HepG2 (cell line): Measurements from ENCODE around the gene SKP1. TPM values are rescaled to one million over a fixed set of nuclear protein-coding genes. Genes with fewer than 3 reads are reported as not detected.

Experiments
- BRCA1 ChIP-seq: sonication (generic); formaldehyde crosslinking; IDR thresholded peaks from 2 replicates; pipeline ENCODE4 v1.4.0; 2020; ENCODE audit warnings: missing genetic modification reagents
- EED ChIP-seq: sonication (generic); formaldehyde crosslinking; IDR thresholded peaks from 2 replicates; pipeline ENCODE4 v1.5.0; 2020; ENCODE audit warnings: mild to moderate bottlenecking, missing genetic modification reagents
- STAT5B ChIP-seq: sonication (generic); formaldehyde crosslinking; IDR thresholded peaks from 2 replicates; pipeline ENCODE4 v1.4.0; 2020; ENCODE audit warnings: missing genetic modification reagents
- polyA plus RNA-seq, 8 experiments: library from polyadenylated mRNA; depleted of rRNA in 3 of 8; stranded (reverse) in 7 of 8; unstranded in 1 of 8; fragments of >200 nt; fragmentation: Illumina TruSeq in 4 of 8; extraction: Trizol in 4 of 8; gene quantifications; 2 replicates each; pipeline versions ENCODE4 v1.2.1 to v1.2.3, GENCODE V29; 2011 to 2016; ENCODE audit warnings: low read depth in 4 of 8, missing spikeins in 1 of 8, mixed read lengths in 1 of 8; ENCODE audit not compliant: insufficient read depth in 1 of 8
- total RNA-seq, 5 experiments: library from RNA; depleted of rRNA; stranded (reverse); fragments of >200 nt; fragmentation: Illumina TruSeq; extraction: Trizol; gene quantifications; 2 replicates each; pipeline ENCODE4 v1.2.3, GENCODE V29; 2016; ENCODE audit warnings: low read depth in 1 of 5
- TF ChIP-seq, protein P1 (sequence below): sonication (generic); formaldehyde crosslinking; IDR thresholded peaks from one replicate; pipeline ENCODE4 v1.5.1; 2020; ENCODE audit warnings: mild to moderate bottlenecking, missing genetic modification reagents; ENCODE audit errors: not compliant biosample characterization

SKP1 gene
- total and polyA plus RNA-seq, 2 of the 13 experiments (the other 11 are each of a cell fraction or from before 2014, with no cell fraction given) = 134 to 340 TPM

DNA sequence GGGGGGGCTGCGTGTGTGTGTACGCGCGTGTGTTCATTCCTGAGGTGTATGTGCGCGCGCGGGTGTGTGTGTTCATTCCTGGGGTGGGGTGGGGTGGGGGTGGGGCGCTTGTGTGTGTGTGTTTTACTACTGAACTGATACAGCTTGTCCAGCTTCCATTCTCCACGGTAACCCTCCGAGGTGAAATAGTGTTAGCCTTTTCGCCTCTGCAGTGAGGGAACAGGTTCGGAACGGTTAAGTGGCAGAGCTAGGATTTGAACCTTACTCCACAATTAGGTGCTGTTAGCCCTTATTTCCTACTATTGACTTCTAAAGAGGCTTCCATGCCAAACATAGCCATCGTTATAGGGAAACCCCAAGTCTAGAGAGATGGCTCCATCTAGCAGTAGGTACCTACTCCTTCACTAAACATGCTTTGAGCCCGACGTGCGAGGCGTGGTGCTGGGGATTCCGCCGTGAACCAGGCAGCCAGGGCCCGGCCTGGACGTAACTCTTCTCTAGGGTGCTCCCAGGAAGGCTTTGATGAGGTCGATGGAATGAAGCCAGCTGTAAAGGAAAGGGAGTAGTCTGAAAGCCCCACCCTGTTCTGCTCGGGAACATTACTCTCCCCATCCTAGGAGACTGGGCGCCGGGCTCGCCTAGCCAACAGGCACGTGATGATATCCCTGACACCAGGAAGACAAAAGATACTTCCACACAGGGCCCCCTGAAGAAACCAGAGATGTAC lies 782 bp upstream of the SKP1 start (continued):
- TF ChIP-seq, protein P1, sequence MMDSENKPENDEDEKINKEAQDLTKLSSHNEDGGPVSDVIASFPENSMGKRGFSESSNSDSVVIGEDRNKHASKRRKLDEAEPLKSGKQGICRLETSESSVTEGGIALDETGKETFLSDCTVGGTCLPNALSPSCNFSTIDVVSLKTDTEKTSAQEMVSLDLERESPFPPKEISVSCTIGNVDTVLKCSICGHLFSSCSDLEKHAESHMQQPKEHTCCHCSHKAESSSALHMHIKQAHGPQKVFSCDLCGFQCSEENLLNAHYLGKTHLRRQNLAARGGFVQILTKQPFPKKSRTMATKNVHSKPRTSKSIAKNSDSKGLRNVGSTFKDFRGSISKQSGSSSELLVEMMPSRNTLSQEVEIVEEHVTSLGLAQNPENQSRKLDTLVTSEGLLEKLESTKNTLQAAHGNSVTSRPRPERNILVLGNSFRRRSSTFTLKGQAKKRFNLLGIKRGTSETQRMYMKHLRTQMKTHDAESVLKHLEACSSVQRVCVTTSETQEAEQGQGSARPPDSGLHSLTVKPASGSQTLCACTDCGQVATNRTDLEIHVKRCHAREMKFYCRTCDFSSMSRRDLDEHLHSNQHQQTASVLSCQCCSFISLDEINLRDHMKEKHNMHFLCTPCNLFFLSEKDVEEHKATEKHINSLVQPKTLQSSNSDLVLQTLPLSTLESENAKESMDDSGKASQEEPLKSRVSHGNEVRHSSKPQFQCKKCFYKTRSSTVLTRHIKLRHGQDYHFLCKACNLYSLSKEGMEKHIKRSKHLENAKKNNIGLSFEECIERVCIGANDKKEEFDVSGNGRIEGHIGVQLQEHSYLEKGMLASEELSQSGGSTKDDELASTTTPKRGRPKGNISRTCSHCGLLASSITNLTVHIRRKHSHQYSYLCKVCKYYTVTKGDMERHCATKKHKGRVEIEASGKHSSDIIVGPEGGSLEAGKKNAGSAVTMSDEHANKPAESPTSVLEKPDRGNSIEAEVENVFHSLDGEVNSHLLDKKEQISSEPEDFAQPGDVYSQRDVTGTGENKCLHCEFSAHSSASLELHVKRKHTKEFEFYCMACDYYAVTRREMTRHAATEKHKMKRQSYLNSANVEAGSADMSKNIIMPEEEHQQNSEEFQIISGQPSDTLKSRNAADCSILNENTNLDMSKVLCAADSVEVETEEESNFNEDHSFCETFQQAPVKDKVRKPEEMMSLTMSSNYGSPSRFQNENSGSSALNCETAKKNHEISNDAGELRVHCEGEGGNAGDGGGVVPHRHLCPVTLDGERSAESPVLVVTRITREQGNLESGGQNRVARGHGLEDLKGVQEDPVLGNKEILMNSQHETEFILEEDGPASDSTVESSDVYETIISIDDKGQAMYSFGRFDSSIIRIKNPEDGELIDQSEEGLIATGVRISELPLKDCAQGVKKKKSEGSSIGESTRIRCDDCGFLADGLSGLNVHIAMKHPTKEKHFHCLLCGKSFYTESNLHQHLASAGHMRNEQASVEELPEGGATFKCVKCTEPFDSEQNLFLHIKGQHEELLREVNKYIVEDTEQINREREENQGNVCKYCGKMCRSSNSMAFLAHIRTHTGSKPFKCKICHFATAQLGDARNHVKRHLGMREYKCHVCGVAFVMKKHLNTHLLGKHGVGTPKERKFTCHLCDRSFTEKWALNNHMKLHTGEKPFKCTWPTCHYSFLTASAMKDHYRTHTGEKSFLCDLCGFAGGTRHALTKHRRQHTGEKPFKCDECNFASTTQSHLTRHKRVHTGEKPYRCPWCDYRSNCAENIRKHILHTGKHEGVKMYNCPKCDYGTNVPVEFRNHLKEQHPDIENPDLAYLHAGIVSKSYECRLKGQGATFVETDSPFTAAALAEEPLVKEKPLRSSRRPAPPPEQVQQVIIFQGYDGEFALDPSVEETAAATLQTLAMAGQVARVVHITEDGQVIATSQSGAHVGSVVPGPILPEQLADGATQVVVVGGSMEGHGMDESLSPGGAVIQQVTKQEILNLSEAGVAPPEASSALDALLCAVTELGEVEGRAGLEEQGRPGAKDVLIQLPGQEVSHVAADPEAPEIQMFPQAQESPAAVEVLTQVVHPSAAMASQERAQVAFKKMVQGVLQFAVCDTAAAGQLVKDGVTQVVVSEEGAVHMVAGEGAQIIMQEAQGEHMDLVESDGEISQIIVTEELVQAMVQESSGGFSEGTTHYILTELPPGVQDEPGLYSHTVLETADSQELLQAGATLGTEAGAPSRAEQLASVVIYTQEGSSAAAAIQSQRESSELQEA (CRISPR knock-in tag) = no peak
- TF ChIP-seq EED (CRISPR knock-in tag) (no peak), BRCA1 (no peak), STAT5B (no peak)
- TF ChIP-seq, all 625 proteins: peak for 44
